ENCODE results near the gene MAZ. TPM values are rescaled to one million over a fixed set of nuclear protein-coding genes. Genes with fewer than 3 reads are reported as not detected.
A peak's percentile ranks its signal among the peaks of the same experiment; 100 is the strongest.

Gene MAZ
- total and polyA plus RNA-seq, 2 of the 13 experiments (the other 11 are each of a cell fraction or from before 2014, with no cell fraction given) = 203 to 277 TPM

DNA sequence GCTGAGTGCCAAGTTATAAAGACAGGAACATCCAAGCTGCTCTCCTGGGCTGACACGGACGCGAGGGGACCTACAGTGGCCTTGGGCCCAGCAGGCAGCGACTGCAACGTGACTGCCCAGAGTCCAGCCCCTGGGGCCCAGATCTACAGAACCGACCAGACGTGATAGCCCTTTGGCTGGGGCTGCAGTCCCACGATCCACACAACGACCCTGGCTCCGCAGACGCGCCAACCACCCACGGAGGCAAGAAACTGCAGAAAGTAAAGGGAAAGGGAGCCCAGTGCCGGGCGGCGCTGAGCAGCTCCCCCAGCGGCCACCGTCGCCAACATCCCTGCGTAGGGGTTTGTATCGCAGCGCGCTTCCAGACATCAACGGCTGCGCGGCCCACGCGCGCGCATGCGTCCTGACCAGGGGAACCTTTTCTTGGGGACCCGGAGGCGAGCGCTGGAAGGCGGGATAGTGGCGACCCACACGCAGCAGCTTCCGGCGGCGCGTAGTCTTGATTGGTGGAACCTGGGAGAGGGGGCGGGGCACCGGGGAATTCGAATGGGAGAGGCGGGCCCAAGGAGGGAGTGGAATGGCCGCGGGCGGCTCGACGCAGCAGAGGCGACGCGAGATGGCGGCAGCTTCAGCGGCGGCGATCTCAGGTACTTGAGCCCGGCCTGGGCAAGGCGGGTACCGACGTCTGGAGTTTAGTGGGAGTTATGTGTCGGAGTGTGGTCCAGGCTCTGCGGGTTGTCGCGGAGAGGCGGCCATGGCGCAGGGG, 16.0 kb upstream of the MAZ start, which contains the start of gene KIF22 (continued):
- TF ChIP-seq, protein P1, sequence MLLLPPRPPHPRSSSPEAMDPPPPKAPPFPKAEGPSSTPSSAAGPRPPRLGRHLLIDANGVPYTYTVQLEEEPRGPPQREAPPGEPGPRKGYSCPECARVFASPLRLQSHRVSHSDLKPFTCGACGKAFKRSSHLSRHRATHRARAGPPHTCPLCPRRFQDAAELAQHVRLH (CRISPR knock-in tag; IDR thresholded peaks at IDR 0.05; ENCODE audit: borderline replicate concordance, low read depth) = peak; percentile 95; the same call in 1 of the 2 replicates
- 0 out of 2 replicates have a peak, but pooled peaks have one; percentile 52 for TF ChIP-seq PPARG (CRISPR knock-in tag; conservative IDR thresholded peaks at IDR 0.05)
- TF ChIP-seq PHF5A (CRISPR knock-in tag; IDR thresholded peaks at IDR 0.05; ENCODE audit: low read depth, unreplicated experiment) = no peak
- TF ChIP-seq ZNF577 (CRISPR knock-in tag; IDR thresholded peaks at IDR 0.05; ENCODE audit: borderline replicate concordance, low read depth) = no peak
- TF ChIP-seq MIXL1 (CRISPR knock-in tag; IDR thresholded peaks at IDR 0.05) = peak; percentile 88
- TF ChIP-seq, protein P2, sequence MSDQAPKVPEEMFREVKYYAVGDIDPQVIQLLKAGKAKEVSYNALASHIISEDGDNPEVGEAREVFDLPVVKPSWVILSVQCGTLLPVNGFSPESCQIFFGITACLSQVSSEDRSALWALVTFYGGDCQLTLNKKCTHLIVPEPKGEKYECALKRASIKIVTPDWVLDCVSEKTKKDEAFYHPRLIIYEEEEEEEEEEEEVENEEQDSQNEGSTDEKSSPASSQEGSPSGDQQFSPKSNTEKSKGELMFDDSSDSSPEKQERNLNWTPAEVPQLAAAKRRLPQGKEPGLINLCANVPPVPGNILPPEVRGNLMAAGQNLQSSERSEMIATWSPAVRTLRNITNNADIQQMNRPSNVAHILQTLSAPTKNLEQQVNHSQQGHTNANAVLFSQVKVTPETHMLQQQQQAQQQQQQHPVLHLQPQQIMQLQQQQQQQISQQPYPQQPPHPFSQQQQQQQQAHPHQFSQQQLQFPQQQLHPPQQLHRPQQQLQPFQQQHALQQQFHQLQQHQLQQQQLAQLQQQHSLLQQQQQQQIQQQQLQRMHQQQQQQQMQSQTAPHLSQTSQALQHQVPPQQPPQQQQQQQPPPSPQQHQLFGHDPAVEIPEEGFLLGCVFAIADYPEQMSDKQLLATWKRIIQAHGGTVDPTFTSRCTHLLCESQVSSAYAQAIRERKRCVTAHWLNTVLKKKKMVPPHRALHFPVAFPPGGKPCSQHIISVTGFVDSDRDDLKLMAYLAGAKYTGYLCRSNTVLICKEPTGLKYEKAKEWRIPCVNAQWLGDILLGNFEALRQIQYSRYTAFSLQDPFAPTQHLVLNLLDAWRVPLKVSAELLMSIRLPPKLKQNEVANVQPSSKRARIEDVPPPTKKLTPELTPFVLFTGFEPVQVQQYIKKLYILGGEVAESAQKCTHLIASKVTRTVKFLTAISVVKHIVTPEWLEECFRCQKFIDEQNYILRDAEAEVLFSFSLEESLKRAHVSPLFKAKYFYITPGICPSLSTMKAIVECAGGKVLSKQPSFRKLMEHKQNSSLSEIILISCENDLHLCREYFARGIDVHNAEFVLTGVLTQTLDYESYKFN (CRISPR knock-in tag; conservative IDR thresholded peaks at IDR 0.05) = peak; percentile 58
- TF ChIP-seq, protein P3, sequence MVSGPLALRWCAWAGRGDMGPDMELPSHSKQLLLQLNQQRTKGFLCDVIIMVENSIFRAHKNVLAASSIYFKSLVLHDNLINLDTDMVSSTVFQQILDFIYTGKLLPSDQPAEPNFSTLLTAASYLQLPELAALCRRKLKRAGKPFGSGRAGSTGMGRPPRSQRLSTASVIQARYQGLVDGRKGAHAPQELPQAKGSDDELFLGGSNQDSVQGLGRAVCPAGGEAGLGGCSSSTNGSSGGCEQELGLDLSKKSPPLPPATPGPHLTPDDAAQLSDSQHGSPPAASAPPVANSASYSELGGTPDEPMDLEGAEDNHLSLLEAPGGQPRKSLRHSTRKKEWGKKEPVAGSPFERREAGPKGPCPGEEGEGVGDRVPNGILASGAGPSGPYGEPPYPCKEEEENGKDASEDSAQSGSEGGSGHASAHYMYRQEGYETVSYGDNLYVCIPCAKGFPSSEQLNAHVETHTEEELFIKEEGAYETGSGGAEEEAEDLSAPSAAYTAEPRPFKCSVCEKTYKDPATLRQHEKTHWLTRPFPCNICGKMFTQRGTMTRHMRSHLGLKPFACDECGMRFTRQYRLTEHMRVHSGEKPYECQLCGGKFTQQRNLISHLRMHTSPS (CRISPR knock-in tag; IDR thresholded peaks at IDR 0.05; ENCODE audit: low read depth) = peak; percentile 46; the same call in 1 of the 2 replicates
- TF ChIP-seq SNRNP70 (IDR thresholded peaks at IDR 0.05; ENCODE audit: low read depth, low read length) = no peak
- TF ChIP-seq ZNF510 (CRISPR knock-in tag; IDR thresholded peaks at IDR 0.05; ENCODE audit: low read depth) = 0 out of 2 replicates have a peak, but pooled peaks have one; percentile 50
- no peak for TF ChIP-seq ZNF354B (CRISPR knock-in tag; IDR thresholded peaks at IDR 0.05)
- peak; percentile 91 for TF ChIP-seq MED13 (CRISPR knock-in tag; IDR thresholded peaks at IDR 0.05)
- peak; percentile 50; the same call in 1 of the 2 replicates for TF ChIP-seq BRD4 (CRISPR knock-in tag; IDR thresholded peaks at IDR 0.05)
- TF ChIP-seq XBP1 (CRISPR knock-in tag; IDR thresholded peaks at IDR 0.05) = no peak
- TF ChIP-seq ZNF446 (CRISPR knock-in tag; IDR thresholded peaks at IDR 0.05) = no peak
- TF ChIP-seq, protein P4, sequence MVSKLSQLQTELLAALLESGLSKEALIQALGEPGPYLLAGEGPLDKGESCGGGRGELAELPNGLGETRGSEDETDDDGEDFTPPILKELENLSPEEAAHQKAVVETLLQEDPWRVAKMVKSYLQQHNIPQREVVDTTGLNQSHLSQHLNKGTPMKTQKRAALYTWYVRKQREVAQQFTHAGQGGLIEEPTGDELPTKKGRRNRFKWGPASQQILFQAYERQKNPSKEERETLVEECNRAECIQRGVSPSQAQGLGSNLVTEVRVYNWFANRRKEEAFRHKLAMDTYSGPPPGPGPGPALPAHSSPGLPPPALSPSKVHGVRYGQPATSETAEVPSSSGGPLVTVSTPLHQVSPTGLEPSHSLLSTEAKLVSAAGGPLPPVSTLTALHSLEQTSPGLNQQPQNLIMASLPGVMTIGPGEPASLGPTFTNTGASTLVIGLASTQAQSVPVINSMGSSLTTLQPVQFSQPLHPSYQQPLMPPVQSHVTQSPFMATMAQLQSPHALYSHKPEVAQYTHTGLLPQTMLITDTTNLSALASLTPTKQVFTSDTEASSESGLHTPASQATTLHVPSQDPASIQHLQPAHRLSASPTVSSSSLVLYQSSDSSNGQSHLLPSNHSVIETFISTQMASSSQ (IDR thresholded peaks at IDR 0.05; ENCODE audit: low read depth) = no peak
- TF ChIP-seq, protein P4 (CRISPR knock-in tag; IDR thresholded peaks at IDR 0.05; ENCODE audit: borderline replicate concordance) = peak; percentile 60
- TF ChIP-seq PLRG1 (conservative IDR thresholded peaks at IDR 0.05) = no peak
- no peak for TF ChIP-seq WIZ (CRISPR knock-in tag; IDR thresholded peaks at IDR 0.05)

All from HepG2 (cell line).